ENCODE results near the gene HES5. TPM values are rescaled to one million over a fixed set of nuclear protein-coding genes. Genes with fewer than 3 reads are reported as not detected.
A peak's percentile ranks its signal among the peaks of the same experiment; 100 is the strongest.

HES5 gene
- total RNA-seq, 2 experiments from 2014 or later = not detected

- POLR2A ChIA-PET = interaction anchor here (1.1 to 11.3 kb wide), 4 partner anchors 8 to 57 kb away, joined by 3 to 138 read pairs (median 8); partner anchors contain the start of gene TNFRSF14
- CTCF ChIA-PET = interaction anchor here (0.9 to 3.9 kb wide), 7 partner anchors 12 to 260 kb away, joined by 3 to 30 read pairs (median 3); no protein-coding TSS in a partner anchor
- TF ChIP-seq CTCF (IDR thresholded peaks at IDR 0.05) = no peak
- Mint-ChIP-seq H3K27ac (peak overlapping the region; percentile 63), H3K9me3 (no peaks in the 10 kb centered on the region), H3K36me3 (ENCODE audit: low read depth) (peaks cover 14% of the 10 kb centered on the region), H3K4me1 (ENCODE audit: low read depth) (peaks cover 47% of the 10 kb centered on the region), H3K4me3 (peak overlapping the region; percentile 81), H3K27me3 (peaks cover 7% of the 10 kb centered on the region)
- ATAC-seq (peak; percentile 67), DNase-seq (peak; percentile 92)
- intact Hi-C loops (cut with micrococcal nuclease) = no loop called here
Measured at GRCh38 chr1:2526824-2527555, 3.1 kb downstream of the HES5 start.

GRCh38 chr1:2525920-2526823 is 3.9 kb downstream of the HES5 start, which contains the start of gene PANK4:
Gene PANK4, minus strand, starts transcription at chr1:2526596. Its CDS starts 9 bp downstream, at chr1:2526587.
- Mint-ChIP-seq H3K27me3 (peaks cover 7% of the 10 kb centered on the region), H3K27ac (peak within 1 kb of the TSS; percentile 98), H3K4me3 (peak within 1 kb of the TSS; percentile 81), H3K9me3 (no peaks in the 10 kb centered on the region), H3K4me1 (ENCODE audit: low read depth) (peaks cover 47% of the 10 kb centered on the region), H3K36me3 (ENCODE audit: low read depth) (peaks cover 17% of the 10 kb centered on the region)
- intact Hi-C loops (cut with micrococcal nuclease) = loop anchor here (2.0 kb wide), 1 partner anchor 111 kb away; no protein-coding TSS in a partner anchor
- ChIA-PET POLR2A (interaction anchor here (0.9 to 11.3 kb wide), 6 partner anchors 9 to 226 kb away, joined by 3 to 138 read pairs (median 8); partner anchors contain the start of gene TNFRSF14), CTCF (interaction anchor here (0.9 to 3.9 kb wide), 9 partner anchors 9 to 261 kb away, joined by 3 to 30 read pairs (median 3); no protein-coding TSS in a partner anchor)
- peak; percentile 94 for DNase-seq
- no peak for TF ChIP-seq CTCF (IDR thresholded peaks at IDR 0.05)
- ATAC-seq = peak; percentile 83

- ATAC-seq (no peak), DNase-seq (no peak)
- peaks cover 23% of the 10 kb centered on the region for H3K36me3 Mint-ChIP-seq (ENCODE audit: low read depth)
- H3K4me3 Mint-ChIP-seq = peak overlapping the region; percentile 81
- peak overlapping the region; percentile 98 for H3K27ac Mint-ChIP-seq
- POLR2A ChIA-PET = interaction anchor here (0.9 to 11.3 kb wide), 7 partner anchors 9 to 225 kb away, joined by 3 to 138 read pairs (median 4); partner anchors contain the start of gene TNFRSF14
- TF ChIP-seq CTCF (IDR thresholded peaks at IDR 0.05) = no peak
- H3K27me3 Mint-ChIP-seq = peaks cover 2% of the 10 kb centered on the region
- CTCF ChIA-PET = interaction anchor here (0.9 to 3.9 kb wide), 7 partner anchors 9 to 109 kb away, joined by 3 to 30 read pairs (median 6); no protein-coding TSS in a partner anchor
- H3K9me3 Mint-ChIP-seq = no peaks in the 10 kb centered on the region
- peaks cover 45% of the 10 kb centered on the region for H3K4me1 Mint-ChIP-seq (ENCODE audit: low read depth)
- intact Hi-C loops (cut with micrococcal nuclease) = loop anchor here (2.0 kb wide), 1 partner anchor 111 kb away; no protein-coding TSS in a partner anchor
Measured at GRCh38 chr1:2525572-2525919, 4.5 kb downstream of the HES5 start.

GRCh38 chr1:2523891-2524609 is 6.0 kb downstream of the HES5 start:
- Mint-ChIP-seq H3K27ac (peak overlapping the region; percentile 98), H3K4me3 (peak overlapping the region; percentile 81), H3K27me3 (peaks cover 2% of the 10 kb centered on the region), H3K36me3 (ENCODE audit: low read depth) (peaks cover 25% of the 10 kb centered on the region), H3K4me1 (ENCODE audit: low read depth) (peaks cover 44% of the 10 kb centered on the region), H3K9me3 (no peaks in the 10 kb centered on the region)
- peak; percentile 1 for ATAC-seq
- intact Hi-C loops (cut with micrococcal nuclease) = loop anchor here (2.0 kb wide), 1 partner anchor 109 kb away; no protein-coding TSS in a partner anchor
- TF ChIP-seq CTCF (IDR thresholded peaks at IDR 0.05) = no peak
- peak; percentile 75 for DNase-seq
- CTCF ChIA-PET = interaction anchor here (0.6 to 3.9 kb wide), 12 partner anchors 10 to 329 kb away, joined by 3 to 30 read pairs (median 6); partner anchors contain the start of gene TNFRSF14
- POLR2A ChIA-PET = interaction anchor here (1.0 to 11.3 kb wide), 10 partner anchors 10 to 110 kb away, joined by 3 to 138 read pairs (median 4); partner anchors contain the start of gene TNFRSF14
